HT1080 (cell line): Measurements from ENCODE around the gene C19orf12. TPM values are rescaled to one million over a fixed set of nuclear protein-coding genes. Genes with fewer than 3 reads are reported as not detected.
A peak's percentile ranks its signal among the peaks of the same experiment; 100 is the strongest.
"Not testable (repeated sequence)": the region's sequence is repeated elsewhere in the genome, so short reads cannot be mapped to it uniquely, and the experiment has no call there.

ENCODE experiments used
- DNase-seq: peaks from one replicate; pipeline ENCODE4 v3.0.0-alpha.2; 2015; ENCODE audit warnings: low read depth
- total RNA-seq: library from RNA; depleted of rRNA; stranded (reverse); fragments of >200 nt; shearing (Covaris generic); gene quantifications from 2 replicates; pipeline ENCODE4 v1.2.3, GENCODE V29; 2014

The C19orf12 gene
- total RNA-seq, 1 experiment from 2014 or later: 34.5 TPM

- no peak for DNase-seq
These were observed 16.3 kb upstream of the C19orf12 start for GRCh38 chr19:29731331-29731850.

- DNase-seq: no peak
These were observed 12.8 kb upstream of the C19orf12 start for GRCh38 chr19:29727906-29728305.

DNA sequence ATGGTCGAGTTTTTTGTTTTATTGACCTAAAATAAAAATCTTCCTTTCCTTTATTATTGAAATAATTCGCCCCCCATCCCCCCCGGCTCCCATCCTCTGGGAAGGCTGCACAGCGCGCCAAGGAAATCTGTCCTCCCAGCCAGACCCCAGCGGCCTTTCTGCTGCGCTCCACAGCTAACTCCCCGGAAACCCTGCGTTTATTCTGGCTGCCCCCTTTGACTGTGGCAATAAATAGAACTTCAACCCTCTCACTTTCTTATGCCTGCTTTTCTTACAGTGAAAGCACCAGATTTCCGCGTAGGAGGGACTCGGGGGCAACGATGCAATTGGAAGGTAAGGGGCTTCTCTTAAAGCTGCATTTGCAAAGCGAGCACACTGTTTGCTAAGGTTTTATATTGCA is 9.7 kb upstream of the C19orf12 start:
- DNase-seq: no peak

DNA sequence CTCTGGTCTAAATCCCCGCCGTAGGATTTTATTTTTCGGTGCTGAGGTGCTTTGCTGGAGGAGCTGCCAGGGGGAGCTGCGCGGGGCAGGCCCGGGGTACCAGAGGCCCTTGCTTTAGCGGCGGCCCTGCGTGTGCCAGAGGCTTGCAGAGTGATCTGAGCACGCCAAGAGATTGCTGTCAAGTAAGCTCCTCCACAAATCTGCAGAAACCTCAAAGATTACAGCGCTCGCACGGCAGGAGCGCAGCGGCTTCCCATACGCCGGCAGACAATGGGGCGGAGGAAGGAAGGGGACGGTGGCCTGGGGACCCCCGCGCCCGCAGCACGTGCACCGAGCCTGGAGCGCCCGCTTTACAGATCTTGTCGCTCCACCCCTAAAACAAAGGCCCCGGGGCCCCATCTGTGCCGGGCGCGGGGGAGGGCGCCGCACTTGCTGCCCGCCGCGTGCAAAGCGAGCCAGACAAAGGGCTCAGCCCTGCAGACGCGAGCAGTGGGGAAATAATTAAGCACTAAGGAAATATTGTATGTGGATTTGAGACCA is 9.1 kb upstream of the C19orf12 start:
- DNase-seq: no peak

- DNase-seq: no peak
These were observed 2.0 kb upstream of the C19orf12 start for GRCh38 chr19:29717051-29717450.

GRCh38 chr19:29715701-29716581 is 880 bp upstream of the C19orf12 start:
- DNase-seq: peak; percentile 36

- DNase-seq: no peak
These were observed 599 bp downstream of the C19orf12 start for GRCh38 chr19:29714371-29714952.

DNA sequence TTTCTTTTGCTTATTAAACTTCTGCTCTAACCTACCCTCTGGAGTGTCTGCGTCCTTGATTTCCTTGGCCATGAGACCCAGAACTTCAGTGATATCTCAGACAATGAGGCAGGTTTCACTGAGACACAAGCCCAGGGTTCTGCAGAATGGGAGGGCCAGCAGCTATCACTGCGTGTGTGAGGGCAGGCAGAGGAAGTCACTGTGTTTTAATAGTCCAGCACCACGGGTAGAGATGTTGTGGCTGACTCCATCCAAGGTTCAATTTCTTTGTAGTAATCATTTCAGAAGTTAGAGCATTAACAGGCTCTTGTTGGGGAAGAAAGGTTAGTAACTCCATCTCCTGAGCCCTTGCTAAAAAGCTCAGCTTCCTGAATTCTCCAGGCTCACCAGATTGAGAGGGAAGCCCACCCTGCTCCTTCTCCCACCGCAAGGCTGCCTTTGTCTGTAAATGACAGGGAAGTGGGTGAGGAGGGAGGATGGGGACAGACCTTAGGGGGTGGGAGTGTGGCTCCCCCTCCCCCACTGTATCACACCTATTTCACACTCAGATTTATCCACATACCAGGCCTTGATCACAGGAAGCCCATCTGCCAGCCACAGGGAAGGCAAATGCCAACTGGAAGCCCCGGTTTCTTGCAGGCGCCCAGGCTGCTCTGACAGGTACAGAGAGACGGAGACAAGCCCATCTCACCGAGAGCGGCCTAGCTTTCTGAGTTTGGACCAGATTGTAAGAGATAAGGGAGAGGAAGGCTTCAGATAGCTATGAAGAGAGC is 2.1 kb downstream of the C19orf12 start:
- DNase-seq: no peak

- no peak for DNase-seq
These were observed 3.4 kb downstream of the C19orf12 start for GRCh38 chr19:29711584-29712132.

DNA sequence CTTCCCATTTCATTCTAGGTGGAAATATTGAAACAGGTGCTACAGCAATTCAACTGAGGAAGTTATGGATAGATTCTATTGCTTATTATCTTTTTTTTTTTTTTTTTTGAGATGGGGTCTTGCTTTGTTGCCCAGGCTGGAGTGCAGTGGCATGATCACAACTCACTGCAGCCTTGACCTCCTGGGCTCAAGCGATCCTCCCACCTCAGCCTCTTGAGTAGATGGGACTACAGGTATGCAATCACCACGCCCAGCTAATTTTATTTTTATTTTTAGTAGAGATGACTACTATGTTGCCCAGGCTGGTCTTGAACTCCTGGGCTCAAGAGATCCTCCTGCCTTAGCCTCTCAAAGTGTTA is 5.6 kb downstream of the C19orf12 start:
- not testable (repeated sequence) for DNase-seq

DNA sequence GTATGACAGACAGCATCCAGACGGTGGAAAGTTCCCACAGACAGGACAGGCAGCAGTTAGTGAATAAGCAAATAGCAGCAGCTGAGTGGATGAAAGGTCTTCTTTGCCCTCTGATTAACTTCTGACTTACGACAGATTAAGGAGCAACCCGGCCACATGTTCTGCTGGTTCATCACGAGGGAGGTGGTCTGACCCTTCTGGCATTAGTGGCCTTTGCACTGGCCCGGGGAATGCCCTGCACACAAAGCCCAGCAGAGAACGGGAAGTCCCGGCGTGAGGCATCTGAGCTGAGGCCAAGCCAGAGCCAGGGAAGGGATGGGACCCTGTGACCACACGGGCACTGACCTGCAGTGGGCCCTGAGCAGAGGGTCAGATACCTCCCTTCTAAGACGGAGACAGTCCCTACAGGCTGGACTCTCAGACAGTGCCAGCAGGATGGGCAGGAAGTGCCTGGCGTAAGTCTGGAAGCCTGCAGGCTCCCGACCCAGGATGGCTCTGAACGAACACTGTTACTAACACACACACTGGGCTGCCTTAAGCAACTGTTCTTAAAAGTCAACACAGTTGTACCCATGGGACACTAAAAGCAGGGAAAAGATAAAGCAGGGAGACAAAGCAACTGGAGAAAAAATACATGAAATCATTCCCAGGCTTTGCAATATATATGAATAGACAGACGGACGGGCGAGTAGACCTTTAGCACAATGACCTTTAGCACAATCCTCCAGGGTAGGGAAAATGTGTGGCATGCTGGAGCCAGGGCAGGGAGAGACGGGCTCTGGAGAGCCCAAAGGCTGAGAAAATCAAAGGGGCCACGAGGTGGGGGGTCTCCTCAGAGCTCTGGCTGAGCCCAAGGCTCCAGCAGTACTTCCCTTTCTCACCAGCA is 6.3 kb downstream of the C19orf12 start:
- DNase-seq: no peak

GRCh38 chr19:29706635-29707034 is 8.4 kb downstream of the C19orf12 start:
- DNase-seq: no peak

- no peak for DNase-seq
These were observed 9.4 kb downstream of the C19orf12 start for GRCh38 chr19:29705706-29706105.

GRCh38 chr19:29704562-29705558 is 10.2 kb downstream of the C19orf12 start:
- no peak for DNase-seq

- no peak for DNase-seq
These were observed 12.1 kb downstream of the C19orf12 start for GRCh38 chr19:29702963-29703320.

DNA sequence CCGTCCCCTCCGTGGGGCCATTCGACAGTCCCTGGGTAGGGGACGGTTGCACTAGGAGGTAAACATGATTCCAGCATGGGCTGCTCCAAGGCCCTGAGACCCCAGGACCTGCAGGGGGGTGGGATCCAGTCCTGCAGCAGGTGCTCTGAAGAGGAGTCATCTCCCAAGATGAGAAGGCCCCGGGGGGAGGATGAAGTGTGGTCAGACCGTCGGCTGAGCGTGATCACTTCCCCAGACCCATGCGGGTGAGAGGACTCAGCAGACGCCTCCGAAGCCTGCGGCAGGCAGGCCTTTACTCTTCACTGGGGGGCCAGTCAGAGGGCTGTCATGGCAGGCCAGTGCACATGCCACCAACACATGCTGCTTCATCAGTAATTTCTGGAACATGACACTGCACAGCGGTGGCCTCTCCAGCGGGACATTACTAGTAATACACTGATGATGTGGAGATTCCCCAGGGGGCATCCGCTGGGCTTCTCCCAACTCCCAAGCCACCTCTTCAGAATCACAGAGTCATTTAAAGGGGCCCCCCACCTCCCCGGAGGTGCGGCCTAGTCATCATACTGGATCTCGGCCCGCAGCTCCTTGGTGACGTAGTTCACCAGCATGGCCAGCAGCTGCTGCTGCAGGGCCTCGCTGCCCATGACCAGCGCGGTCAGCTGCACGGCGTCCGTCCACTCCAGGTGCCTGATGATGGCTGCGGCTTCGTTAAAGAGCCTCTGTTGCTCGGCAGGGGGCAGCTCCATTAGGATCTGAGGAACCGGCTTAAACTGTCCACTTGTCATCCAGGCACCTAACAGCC is 12.7 kb downstream of the C19orf12 start:
- DNase-seq: no peak

- DNase-seq: no peak
These were observed 14.6 kb downstream of the C19orf12 start for GRCh38 chr19:29700498-29700897.

DNA sequence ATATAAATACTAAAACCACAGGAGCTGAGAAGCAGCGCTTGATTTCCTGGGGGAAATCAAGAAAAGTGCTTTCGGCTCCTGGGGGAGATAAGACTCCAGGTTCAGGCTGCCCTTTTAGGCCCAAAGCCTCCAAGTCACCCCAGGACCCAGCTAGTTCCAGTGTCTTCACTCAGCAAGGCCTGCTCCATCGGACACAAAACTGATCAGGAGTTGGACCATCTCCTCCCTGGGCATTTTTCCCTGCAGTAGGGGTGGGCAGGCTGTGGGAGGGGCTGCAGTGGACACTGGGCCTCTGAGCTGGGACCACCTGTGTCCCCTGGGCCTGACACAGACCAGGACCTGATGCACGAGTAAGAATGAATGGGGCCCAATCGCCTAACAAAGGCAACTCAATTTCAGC is 15.2 kb downstream of the C19orf12 start:
- no peak for DNase-seq
